Measurements from ENCODE around the gene ZBED4.

Gene ZBED4

DNA sequence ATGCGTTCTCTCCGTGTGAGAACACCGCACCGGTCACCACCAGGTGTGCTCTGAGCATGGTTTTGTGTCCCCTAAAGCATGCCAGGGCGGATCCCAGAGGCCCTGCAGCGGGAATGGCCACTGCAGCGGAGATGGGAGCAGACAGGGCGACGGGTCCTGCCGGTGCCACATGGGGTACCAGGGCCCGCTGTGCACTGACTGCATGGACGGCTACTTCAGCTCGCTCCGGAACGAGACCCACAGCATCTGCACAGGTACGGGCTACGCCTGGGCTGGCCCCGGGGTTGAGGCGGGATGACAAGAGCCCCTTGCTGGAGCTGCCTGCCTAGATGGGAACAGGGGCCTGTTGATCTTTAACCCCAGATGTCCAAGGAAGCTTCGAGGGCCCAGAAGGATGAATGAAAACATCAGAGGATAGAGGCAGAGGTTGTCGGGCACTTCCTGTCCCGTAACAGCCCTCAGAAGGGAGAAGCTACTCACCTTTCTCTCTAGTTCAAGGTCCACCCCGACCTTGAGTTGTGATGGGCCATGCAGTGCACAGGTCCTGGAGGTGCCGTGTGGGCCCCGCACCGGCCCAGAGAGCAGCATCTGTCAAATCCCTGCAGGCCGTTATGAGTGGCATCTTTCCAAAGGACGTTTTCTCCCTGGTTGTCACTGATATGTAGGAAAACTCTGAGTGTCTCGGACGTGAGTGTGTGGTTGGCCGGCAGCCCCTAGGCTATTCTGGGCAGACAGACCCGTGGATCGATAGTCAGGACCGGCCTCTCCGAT, 68.0 kb downstream of the ZBED4 start:
- no peak for DNase-seq (ENCODE audit: low read depth in 2 of 2)

- no peak for DNase-seq (ENCODE audit: low read depth in 2 of 2)
These were observed 68.8 kb downstream of the ZBED4 start for GRCh38 chr22:49922484-49922883.

- no peak for DNase-seq (ENCODE audit: low read depth in 2 of 2)
These were observed 69.3 kb downstream of the ZBED4 start for GRCh38 chr22:49922926-49923325.

- no peak for DNase-seq (ENCODE audit: low read depth in 2 of 2)
These were observed 69.8 kb downstream of the ZBED4 start for GRCh38 chr22:49923445-49923844.

- no peak for DNase-seq (ENCODE audit: low read depth in 2 of 2)
These were observed 70.6 kb downstream of the ZBED4 start for GRCh38 chr22:49924113-49924833.

DNA sequence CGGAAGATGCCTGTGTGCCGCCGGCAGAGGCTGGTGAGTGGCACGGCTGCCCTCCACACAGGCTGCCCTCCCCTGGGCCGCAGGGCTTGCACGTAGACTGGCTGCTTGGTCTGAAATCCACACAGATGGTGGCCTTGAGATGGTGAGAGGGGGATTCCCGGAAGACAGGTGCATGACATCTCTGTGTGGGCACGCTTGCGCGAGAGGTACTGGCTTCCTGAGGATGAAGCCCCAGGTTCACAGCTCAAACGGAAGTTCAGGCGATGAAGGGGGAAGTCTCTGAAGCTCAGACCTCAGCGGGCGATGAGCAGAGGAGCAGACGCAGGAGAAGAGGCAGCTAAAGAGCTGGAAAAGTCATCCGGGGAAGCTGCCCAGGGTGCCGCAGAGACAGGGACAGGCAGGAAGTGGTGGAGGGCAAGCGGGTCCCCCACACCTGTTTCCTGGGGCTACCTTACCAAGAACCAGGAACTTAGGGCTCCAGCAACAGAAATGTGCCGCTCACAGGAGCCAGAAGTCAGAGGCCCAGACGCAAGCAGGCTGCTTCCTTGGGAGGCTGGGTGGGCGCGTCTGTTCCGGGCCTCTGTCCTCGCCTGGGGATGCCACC, 72.0 kb downstream of the ZBED4 start:
- DNase-seq (ENCODE audit: low read depth in 2 of 2) = peak in 1 of 2 donors; percentile 48

GRCh38 chr22:49926916-49927315, 73.3 kb downstream of the ZBED4 start:
- DNase-seq (ENCODE audit: low read depth in 2 of 2) = no peak

GRCh38 chr22:49927483-49928184, 74.0 kb downstream of the ZBED4 start:
- DNase-seq (ENCODE audit: low read depth in 2 of 2) = no peak

DNA sequence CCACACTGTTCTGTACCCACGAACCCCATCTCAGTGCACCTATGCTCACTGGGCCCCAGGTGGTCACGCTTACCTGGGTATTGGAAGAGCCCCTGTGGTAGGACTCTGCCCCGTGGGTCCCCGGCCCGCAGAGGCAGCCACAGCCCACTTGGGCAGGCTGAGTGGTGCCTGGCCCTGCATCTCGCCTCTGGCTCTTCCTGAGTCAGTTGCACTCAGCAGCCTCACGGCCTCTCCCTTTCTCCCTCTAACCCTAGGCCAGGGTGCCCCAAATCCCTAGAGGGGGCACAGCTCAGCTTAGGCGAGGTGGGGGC, 74.5 kb downstream of the ZBED4 start:
- no peak for DNase-seq (ENCODE audit: low read depth in 2 of 2)

DNA sequence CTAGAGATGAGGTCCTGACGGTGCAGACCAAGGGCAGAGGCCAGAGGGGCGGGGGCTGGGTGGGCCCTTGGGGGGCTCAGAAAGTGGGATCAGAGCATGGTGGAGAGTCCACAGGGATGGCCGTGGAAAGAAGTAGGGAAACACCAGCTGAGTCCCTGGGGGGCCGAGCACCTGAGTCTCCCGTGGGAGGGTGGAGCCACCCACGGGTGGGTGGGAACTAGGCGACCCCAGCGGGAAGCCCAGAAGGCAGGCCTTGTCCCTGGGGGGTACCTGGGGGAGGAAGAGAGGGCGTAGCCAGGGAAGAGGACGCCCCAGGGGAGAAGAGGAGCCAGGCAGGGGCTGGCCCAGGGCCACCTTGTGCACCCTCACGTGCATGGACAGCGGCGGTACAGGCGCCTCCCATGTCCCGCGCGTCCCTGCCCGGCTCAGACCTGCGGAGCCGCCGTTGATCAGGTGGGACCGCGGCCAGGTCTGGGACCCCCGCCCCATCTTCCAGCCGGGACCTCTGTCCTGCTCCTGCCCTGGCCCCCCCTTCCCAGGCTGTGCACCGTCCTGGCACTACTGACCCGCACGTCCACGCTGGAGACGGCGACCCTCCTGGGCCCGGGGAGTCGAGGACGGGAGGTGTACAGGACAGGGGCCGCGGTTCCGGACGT, 75.0 kb downstream of the ZBED4 start:
- no peak for DNase-seq (ENCODE audit: low read depth in 2 of 2)

DNA sequence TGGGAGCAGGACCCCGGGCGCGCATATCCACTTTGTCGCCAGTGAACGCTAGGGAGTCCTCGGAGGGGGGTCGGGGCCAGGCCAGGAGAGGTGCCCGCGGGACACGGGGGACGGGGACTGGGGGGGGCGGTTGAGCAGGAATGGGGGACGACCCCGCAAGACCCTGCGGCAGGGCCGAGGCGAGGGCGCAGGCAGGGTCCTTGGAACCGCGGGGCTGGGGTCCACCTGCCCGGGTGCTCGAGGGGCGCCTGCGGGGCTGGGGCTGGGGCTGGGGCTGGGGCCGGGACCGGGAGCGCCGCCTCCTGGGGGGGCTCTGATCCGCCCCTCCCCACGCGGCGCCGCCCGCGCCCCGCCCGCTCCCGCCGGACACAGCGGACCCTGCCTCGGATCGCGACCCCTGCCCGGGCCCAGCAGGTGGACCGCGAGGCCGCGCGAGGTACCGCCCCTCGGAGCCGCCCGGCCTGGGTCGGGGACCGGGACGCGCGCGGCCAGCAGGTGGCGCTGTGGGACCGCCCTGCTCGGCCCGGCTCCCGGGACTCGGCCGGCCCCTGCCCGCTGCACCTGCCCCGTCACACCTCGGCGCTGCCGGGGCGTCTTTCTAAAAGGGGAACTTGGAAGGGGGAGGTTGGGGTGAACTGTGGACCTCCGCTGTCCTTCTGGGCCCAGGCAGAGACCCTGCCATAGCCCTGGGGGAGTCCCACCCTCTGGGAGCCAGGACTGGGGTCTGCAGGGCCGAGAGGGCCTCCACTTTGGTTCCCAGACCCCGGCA, 75.8 kb downstream of the ZBED4 start:
- peak; percentile 65 to 78 for DNase-seq (ENCODE audit: low read depth in 2 of 2)

DNA sequence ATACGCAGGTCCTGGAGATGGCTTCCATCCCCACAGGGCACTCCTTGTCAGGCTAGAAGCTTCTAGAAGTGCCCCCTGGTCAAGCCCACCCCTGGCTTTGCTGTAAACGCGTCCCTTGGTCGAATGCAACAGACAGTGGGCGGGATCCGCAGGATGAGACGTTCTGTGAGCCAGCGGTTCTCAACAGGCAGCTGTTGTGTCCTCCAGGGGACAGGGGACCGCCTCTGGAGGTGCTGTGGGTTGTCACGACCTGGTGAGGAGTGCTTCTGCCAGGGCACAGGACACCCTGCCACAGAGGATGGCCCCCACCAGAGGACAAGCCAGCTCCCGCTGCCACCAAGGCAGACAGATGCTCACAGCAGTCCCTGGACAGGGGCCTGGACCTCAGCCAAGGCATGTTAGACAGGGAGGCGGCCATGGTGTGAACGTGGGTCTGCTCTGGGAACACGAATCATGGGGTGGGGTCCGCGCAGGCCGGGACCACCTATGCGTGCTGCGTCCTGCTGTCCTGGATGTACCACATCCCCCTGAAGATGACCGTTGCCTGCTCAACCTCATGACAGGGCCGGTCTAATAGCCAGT, 76.4 kb downstream of the ZBED4 start:
- DNase-seq (ENCODE audit: low read depth in 2 of 2) = no peak

GRCh38 chr22:49930596-49931412, 77.2 kb downstream of the ZBED4 start:
- no peak for DNase-seq (ENCODE audit: low read depth in 2 of 2)

DNA sequence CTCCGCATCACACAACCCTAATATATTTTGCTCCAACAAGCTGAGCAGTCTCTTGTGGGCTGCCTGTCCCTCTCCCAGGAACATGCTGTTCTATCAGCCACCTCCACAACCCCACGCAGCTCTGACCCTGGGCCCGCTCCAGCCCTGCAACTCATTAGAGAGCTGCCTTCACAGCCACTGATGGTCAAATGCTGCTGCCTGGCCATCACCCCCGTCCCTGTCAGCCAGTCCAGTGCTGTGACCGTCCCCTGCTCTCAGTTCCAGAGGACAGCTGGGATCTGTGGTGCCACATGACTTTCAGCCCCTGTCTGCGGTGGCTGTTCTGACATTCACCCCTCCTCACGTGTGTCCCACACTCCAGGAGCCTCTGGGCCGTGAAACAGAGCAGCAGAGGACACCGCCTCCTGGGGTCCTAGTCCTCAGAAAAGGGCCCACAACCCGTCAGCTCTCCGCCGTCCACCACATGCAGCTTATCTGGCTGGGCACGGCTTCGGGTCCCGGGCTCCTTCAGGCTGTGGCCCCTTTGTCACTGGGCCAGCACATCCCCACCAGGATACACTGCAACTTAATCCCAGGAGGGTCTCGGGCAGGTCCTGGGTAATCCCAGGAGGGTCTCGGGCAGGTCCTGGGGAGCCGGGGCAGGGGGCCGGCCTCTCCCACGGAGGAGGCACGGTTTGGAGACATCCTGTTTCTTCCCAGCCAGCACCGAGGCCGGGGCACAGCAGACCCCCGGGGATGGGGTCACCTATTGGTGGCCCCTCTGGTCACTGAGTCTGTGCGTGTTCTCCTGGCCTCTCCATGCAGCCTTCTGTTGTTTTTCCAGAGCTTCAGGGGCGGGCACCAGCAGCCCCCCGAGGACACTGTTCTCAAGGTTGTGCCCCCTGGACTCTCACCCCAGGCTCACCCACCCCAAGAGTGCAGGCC, 79.9 kb downstream of the ZBED4 start:
- no peak for DNase-seq (ENCODE audit: low read depth in 2 of 2)

GRCh38 chr22:49934160-49934890, 80.7 kb downstream of the ZBED4 start:
- DNase-seq (ENCODE audit: low read depth in 2 of 2) = no peak

DNA sequence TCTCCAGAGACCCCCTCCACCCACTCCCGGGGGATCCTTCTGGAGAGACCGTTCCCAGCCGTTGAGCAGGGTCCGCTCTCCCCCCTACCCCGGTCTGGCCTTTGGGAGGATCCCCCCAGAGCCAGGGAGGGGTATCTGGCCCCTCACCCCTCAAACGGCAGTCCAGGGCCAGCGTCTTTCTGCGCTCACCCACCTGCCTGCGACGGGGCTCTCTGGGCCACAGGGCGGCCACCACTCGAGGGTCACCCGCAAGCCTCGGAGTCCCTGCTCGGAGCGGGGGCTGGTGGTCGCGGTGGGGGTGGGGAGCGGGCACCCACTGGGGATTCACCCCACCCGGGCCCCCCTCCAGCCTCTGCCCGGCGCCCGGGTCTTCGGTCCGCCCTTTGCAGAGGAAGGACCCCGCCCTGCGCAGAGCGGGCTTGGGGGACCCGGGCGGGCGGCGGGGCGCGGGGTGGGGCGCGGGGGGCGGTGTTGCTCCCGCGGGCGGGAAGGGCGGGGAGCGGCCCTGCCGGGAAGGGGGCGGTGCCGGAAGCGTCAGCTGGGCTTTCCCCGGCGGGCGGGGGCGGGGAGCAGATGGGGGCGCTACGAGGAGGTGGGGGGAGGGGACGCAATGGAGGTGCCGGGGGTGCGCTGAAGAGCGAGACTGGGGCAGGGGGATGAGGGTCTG, 81.4 kb downstream of the ZBED4 start:
- DNase-seq (ENCODE audit: low read depth in 2 of 2) = peak; percentile 92 to 95

DNA sequence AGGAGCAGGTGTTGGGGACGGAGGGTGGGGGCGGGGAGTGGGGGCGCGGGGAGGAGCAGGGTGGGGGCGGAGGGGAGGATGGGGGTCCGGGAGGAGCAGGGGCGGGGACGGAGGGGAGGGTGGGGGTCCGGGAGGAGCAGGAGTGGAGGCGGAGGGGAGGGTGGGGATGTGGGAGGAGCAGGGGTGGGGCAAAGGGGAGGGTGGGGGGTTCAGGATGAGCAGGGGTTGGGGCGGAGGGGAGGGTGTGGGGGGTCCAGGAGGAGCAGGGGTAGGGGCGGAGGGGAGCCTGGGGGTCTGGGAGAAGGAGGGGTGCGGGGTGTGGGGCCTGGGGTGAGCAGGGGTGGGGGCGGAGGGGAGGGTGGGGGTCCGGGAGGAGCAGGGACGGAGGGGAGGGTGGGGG, 81.9 kb downstream of the ZBED4 start:
- DNase-seq (ENCODE audit: low read depth in 2 of 2) = no peak
